ENCODE data around the gene LEO1. TPM values are rescaled to one million over a fixed set of nuclear protein-coding genes. Genes with fewer than 3 reads are reported as not detected.

The LEO1 gene
- total RNA-seq, 4 donors from 2014 or later = 23.9 to 53.6 (median 27.3) TPM

- TF ChIP-seq POLR2A (IDR thresholded peaks at IDR 0.05) = no peak
- no peak for TF ChIP-seq CTCF (IDR thresholded peaks at IDR 0.05)
- Histone ChIP-seq H3K36me3 (no peaks in the 10 kb centered on the region), H3K27ac (no peak overlapping the region), H3K4me1 (no peaks in the 10 kb centered on the region), H3K4me3 (no peak overlapping the region), H3K9me3 (no peaks in the 10 kb centered on the region), H3K27me3 (no peaks in the 10 kb centered on the region)
- no peak for DNase-seq
Observed at GRCh38 chr15:51992953-51993352, 21.4 kb upstream of the LEO1 start.

- H3K27me3 ChIP-seq = no peaks in the 10 kb centered on the region
- no peaks in the 10 kb centered on the region for H3K36me3 ChIP-seq
- H3K4me1 ChIP-seq = no peaks in the 10 kb centered on the region
- no peak overlapping the region for H3K4me3 ChIP-seq
- H3K9me3 ChIP-seq = no peaks in the 10 kb centered on the region
- no peak for DNase-seq
- no peak for TF ChIP-seq CTCF (IDR thresholded peaks at IDR 0.05)
- no peak for TF ChIP-seq POLR2A (IDR thresholded peaks at IDR 0.05)
- no peak overlapping the region for H3K27ac ChIP-seq
Observed at GRCh38 chr15:51991141-51991540, 19.6 kb upstream of the LEO1 start.

- H3K4me3 ChIP-seq = no peak overlapping the region
- DNase-seq = no peak
- H3K9me3 ChIP-seq = no peaks in the 10 kb centered on the region
- no peaks in the 10 kb centered on the region for H3K27me3 ChIP-seq
- no peaks in the 10 kb centered on the region for H3K4me1 ChIP-seq
- H3K27ac ChIP-seq = no peak overlapping the region
- H3K36me3 ChIP-seq = no peaks in the 10 kb centered on the region
- no peak for TF ChIP-seq CTCF (IDR thresholded peaks at IDR 0.05)
Observed at GRCh38 chr15:51982770-51983103, 11.2 kb upstream of the LEO1 start.

GRCh38 chr15:51982013-51982769 is 10.6 kb upstream of the LEO1 start:
- Histone ChIP-seq H3K4me3 (peak overlapping the region in 2 of 4 donors; percentile 9 to 16), H3K27ac (peak overlapping the region in 3 of 4 donors; percentile 44 to 72 (median 62)), H3K4me1 (no peaks in the 10 kb centered on the region), H3K36me3 (no peaks in the 10 kb centered on the region), H3K9me3 (no peaks in the 10 kb centered on the region), H3K27me3 (no peaks in the 10 kb centered on the region)
- TF ChIP-seq CTCF (IDR thresholded peaks at IDR 0.05) (peak in 5 of 6 experiments; percentile 50 to 85 (median 74)), POLR2A (IDR thresholded peaks at IDR 0.05) (peak in 1 of 2 donors; percentile 1)
- DNase-seq = peak in 1 of 3 donors; percentile 51

- peaks cover 0 to 16% (median 8%) of the 10 kb centered on the region in 4 donors for H3K4me1 ChIP-seq
- no peaks in the 10 kb centered on the region for H3K27me3 ChIP-seq
- no peaks in the 10 kb centered on the region for H3K9me3 ChIP-seq
- no peak for DNase-seq
- no peak overlapping the region for H3K27ac ChIP-seq
- TF ChIP-seq POLR2A (IDR thresholded peaks at IDR 0.05) (no peak), CTCF (IDR thresholded peaks at IDR 0.05) (no peak)
- H3K4me3 ChIP-seq = no peak overlapping the region
- no peaks in the 10 kb centered on the region for H3K36me3 ChIP-seq
Observed at GRCh38 chr15:51973775-51974174, 2.2 kb upstream of the LEO1 start.
